Liver (tissue), 10 donors: Measurements from ENCODE around the gene COMMD3. TPM values are rescaled to one million over a fixed set of nuclear protein-coding genes. Genes with fewer than 3 reads are reported as not detected.

ENCODE experiments used
- DNase-seq: peaks from one replicate; pipeline ENCODE4 v3.0.0-alpha.2; 2017; ENCODE audit warnings: low spot score
- H3K27ac ChIP-seq, 2 donors: one replicate each; pipeline ENCODE4 v1.7.0; 2013; ENCODE audit warnings: inconsistent platforms in 2 of 2, low read length in 2 of 2, control low read depth in 1 of 2, low read depth in 1 of 2, mild to moderate bottlenecking in 1 of 2
- H3K27me3 ChIP-seq, 4 donors: one replicate each; pipeline versions ENCODE4 v1.6.1 to v1.7.0; 2013; ENCODE audit warnings: low read length in 3 of 4, inconsistent platforms in 1 of 4, mild to moderate bottlenecking in 1 of 4, moderate library complexity in 1 of 4; ENCODE audit not compliant: control insufficient read depth in 4 of 4, insufficient read depth in 4 of 4
- H3K36me3 ChIP-seq, 4 donors: one replicate each; pipeline versions ENCODE4 v1.6.1 to v1.7.0; 2013; ENCODE audit warnings: low read length in 3 of 4, mild to moderate bottlenecking in 3 of 4, low read depth in 1 of 4, moderate library complexity in 1 of 4; ENCODE audit not compliant: control insufficient read depth in 4 of 4, insufficient read depth in 3 of 4
- H3K4me1 ChIP-seq, 4 donors: one replicate each; pipeline versions ENCODE4 v1.6.1 to v1.7.0; 2013; ENCODE audit warnings: low read length in 3 of 4, mild to moderate bottlenecking in 3 of 4, moderate library complexity in 1 of 4; ENCODE audit not compliant: control insufficient read depth in 4 of 4, insufficient read depth in 4 of 4
- H3K4me3 ChIP-seq, 3 donors: one replicate each; pipeline versions ENCODE4 v1.6.1 to v1.7.0; 2013; ENCODE audit warnings: low read length in 3 of 3, control low read depth in 1 of 3, low read depth in 1 of 3, mild to moderate bottlenecking in 1 of 3
- H3K9ac ChIP-seq, 2 donors: one replicate each; pipeline ENCODE4 v1.7.0; 2013; ENCODE audit warnings: low read length in 2 of 2, mild to moderate bottlenecking in 2 of 2, moderate library complexity in 2 of 2, control low read depth in 1 of 2, low read depth in 1 of 2
- H3K9me3 ChIP-seq, 4 donors: one replicate each; pipeline versions ENCODE4 v1.6.1 to v1.7.0; 2013; ENCODE audit warnings: low read length in 3 of 4; ENCODE audit not compliant: control insufficient read depth in 4 of 4
- FOXA2 ChIP-seq: IDR thresholded peaks from 2 replicates; pipeline ENCODE4 v1.6.1; 2016; ENCODE audit warnings: antibody characterized with exemption
- HNF4G ChIP-seq: IDR thresholded peaks from 2 replicates; pipeline ENCODE4 v1.6.1; 2016; ENCODE audit warnings: antibody characterized with exemption
- WGBS: extraction: QIAGEN DNeasy Blood & Tissue Kit; methylation state at CpG from one replicate; pipeline ENCODE4 v1.1.7; 2013; 5-methylcytosine and 5-hydroxymethylcytosine counted together
- polyA plus RNA-seq, 2 donors: library from polyadenylated mRNA; stranded (reverse) in 1 of 2; unstranded in 1 of 2; fragments of 200-250 nt in 1 of 2; fragments of >200 nt in 1 of 2; fragmentation: Nextera tagmentation in 1 of 2; extraction: Ambion mirVana in 1 of 2; gene quantifications; one replicate each; pipeline versions ENCODE4 v1.2.1 to v1.2.3, GENCODE V29; 2013 to 2015
- small RNA-seq: library from RNA; depleted of rRNA; stranded (forward); fragments of <200 nt; gene quantifications from one replicate; pipeline ENCODE3, GENCODE V24; 2014
- total RNA-seq, 2 donors: library from RNA; depleted of rRNA; stranded (reverse); fragments of >200 nt; gene quantifications; one replicate each; pipeline ENCODE4 v1.2.3, GENCODE V29; 2014
- donor health status: healthy.
- donor health status: healthy.
- donor health status: healthy.
- donor health status: healthy.
- donor health status: healthy.

COMMD3 gene
- total and polyA plus RNA-seq, 4 donors, result 18.3 to 62.0 (median 25.8) TPM

GRCh38 chr10:22369434-22370072 is 53.4 kb downstream of the COMMD3 start:
- Histone ChIP-seq H3K4me3 (no peak overlapping the region), H3K9me3 (no peaks in the 10 kb centered on the region), H3K36me3 (no peaks in the 10 kb centered on the region), H3K27ac (no peak overlapping the region), H3K4me1 (no peaks in the 10 kb centered on the region), H3K9ac (no peak overlapping the region), H3K27me3 (peaks cover 0 to 2% (median 0%) of the 10 kb centered on the region in 4 donors)
- WGBS, result 92% methylated on average over 5 of the region's 5 CpGs
- TF ChIP-seq HNF4G (no peak), FOXA2 (no peak)
- DNase-seq, result no peak

Small RNA genes within 50 kb of the gene (small RNA-seq; reads per million reads assigned to genes)
- 0.07 reads per million for gene AL158211.3

Other genes starting within 250 kb of the COMMD3 start
- not detected for gene EBLN1, start 98.4 kb upstream of the COMMD3 start, total RNA-seq
- not detected for gene EBLN1, start 98.4 kb upstream of the COMMD3 start, polyA plus RNA-seq
- 10 to 100 TPM; 24.6 to 28.7 TPM for gene BMI1, start 4.7 kb downstream of the COMMD3 start, total RNA-seq
- 10 to 100 TPM; 13.2 to 14.5 TPM for gene BMI1, start 4.7 kb downstream of the COMMD3 start, polyA plus RNA-seq
- under 1 TPM in 1 of 2 donors, not detected in 1; 0.23 TPM for gene SPAG6, start 29.1 kb downstream of the COMMD3 start, total RNA-seq
- not detected for gene SPAG6, start 29.1 kb downstream of the COMMD3 start, polyA plus RNA-seq